ENCODE data around the gene SRGAP2B.
"Not testable (repeated sequence)": the region's sequence is repeated elsewhere in the genome, so short reads cannot be mapped to it uniquely, and the experiment has no call there.

Gene SRGAP2B

GRCh38 chr1:145112703-145113102, 17.6 kb upstream of the SRGAP2B start:
- not testable (repeated sequence) for H3K27ac Mint-ChIP-seq; DNase-seq; H3K4me1 Mint-ChIP-seq; H3K27me3 Mint-ChIP-seq (ENCODE audit: low read depth, poor library complexity); H3K9me3 Mint-ChIP-seq; H3K4me3 Mint-ChIP-seq; H3K36me3 Mint-ChIP-seq (ENCODE audit: low read depth)

- not testable (repeated sequence) for H3K36me3 Mint-ChIP-seq (ENCODE audit: low read depth); H3K27ac Mint-ChIP-seq; H3K4me3 Mint-ChIP-seq; DNase-seq; H3K4me1 Mint-ChIP-seq; H3K9me3 Mint-ChIP-seq; H3K27me3 Mint-ChIP-seq (ENCODE audit: low read depth, poor library complexity)
Observed at GRCh38 chr1:145111674-145112073, 16.5 kb upstream of the SRGAP2B start.

DNA sequence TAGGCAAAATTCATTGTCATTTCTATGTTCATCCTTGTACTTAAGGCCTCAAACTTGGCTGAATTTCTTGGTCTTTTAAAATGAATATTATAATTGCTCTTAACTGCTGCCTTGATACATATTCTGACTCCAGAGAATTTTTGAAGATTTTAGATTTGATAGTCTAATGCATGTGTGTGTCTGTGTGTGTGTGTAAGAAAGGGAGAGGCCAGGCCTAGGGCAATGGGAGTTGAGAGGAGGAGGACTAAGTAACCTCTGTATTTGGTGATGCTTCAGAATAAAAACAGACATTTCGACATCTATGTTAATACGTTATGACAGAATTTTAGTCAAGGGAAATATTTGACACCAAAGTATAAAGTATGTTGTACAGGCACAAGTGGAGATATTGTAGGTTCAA, 8.2 kb upstream of the SRGAP2B start:
- not testable (repeated sequence) for H3K4me3 Mint-ChIP-seq; H3K36me3 Mint-ChIP-seq (ENCODE audit: low read depth); H3K27ac Mint-ChIP-seq; DNase-seq; H3K9me3 Mint-ChIP-seq; H3K27me3 Mint-ChIP-seq (ENCODE audit: low read depth, poor library complexity); H3K4me1 Mint-ChIP-seq

- not testable (repeated sequence) for H3K27ac Mint-ChIP-seq; H3K36me3 Mint-ChIP-seq (ENCODE audit: low read depth); H3K4me3 Mint-ChIP-seq; H3K9me3 Mint-ChIP-seq; H3K27me3 Mint-ChIP-seq (ENCODE audit: low read depth, poor library complexity); DNase-seq; H3K4me1 Mint-ChIP-seq
Observed at GRCh38 chr1:145101725-145102124, 6.6 kb upstream of the SRGAP2B start.

DNA sequence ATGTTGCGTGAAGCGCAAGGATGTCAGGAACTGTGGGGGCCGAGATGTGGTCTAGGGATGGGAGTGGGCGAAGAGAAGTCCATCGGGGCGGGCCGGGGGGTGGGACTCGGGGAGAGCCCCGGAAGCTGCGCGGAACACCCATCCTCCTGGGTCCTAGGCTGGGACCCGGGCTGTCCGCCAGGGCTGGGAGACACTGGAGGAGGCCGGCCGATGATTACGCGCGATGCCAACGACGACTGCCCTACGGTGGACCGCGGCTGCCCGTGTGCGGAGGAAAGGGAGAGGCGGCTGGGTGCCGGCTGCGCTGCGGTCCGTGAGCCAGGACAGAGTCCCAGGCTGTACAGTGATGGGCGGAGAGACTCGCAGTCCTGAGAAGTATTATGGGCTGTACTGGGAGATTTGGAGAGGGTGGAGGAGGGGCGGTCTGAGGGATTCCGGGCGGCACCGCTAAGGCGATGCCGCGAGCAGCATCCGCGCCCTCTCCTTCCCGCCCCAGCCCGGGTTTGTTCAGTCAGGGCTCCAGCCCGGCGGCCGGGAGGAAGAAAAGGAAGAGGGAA, 395 bp downstream of the SRGAP2B start:
- not testable (repeated sequence) for H3K27ac Mint-ChIP-seq; H3K36me3 Mint-ChIP-seq (ENCODE audit: low read depth); H3K4me1 Mint-ChIP-seq; H3K9me3 Mint-ChIP-seq; H3K27me3 Mint-ChIP-seq (ENCODE audit: low read depth, poor library complexity)
- peak overlapping the region; percentile 62 for H3K4me3 Mint-ChIP-seq
- peak; percentile 14 for DNase-seq

- Mint-ChIP-seq H3K4me3 (peak overlapping the region; percentile 93), H3K27ac (peak overlapping the region; percentile 51)
- not testable (repeated sequence) for H3K27me3 Mint-ChIP-seq (ENCODE audit: low read depth, poor library complexity); H3K9me3 Mint-ChIP-seq; H3K4me1 Mint-ChIP-seq; H3K36me3 Mint-ChIP-seq (ENCODE audit: low read depth)
- peak; percentile 69 for DNase-seq
Observed at GRCh38 chr1:145093517-145094149, 1.5 kb downstream of the SRGAP2B start.

GRCh38 chr1:145082483-145083255, 12.5 kb downstream of the SRGAP2B start:
- not testable (repeated sequence) for DNase-seq; H3K9me3 Mint-ChIP-seq; H3K36me3 Mint-ChIP-seq (ENCODE audit: low read depth); H3K27me3 Mint-ChIP-seq (ENCODE audit: low read depth, poor library complexity); H3K4me3 Mint-ChIP-seq; H3K4me1 Mint-ChIP-seq
- H3K27ac Mint-ChIP-seq, result peak overlapping the region; percentile 97

- not testable (repeated sequence) for H3K9me3 Mint-ChIP-seq; H3K27me3 Mint-ChIP-seq (ENCODE audit: low read depth, poor library complexity); H3K36me3 Mint-ChIP-seq (ENCODE audit: low read depth); H3K4me1 Mint-ChIP-seq; H3K4me3 Mint-ChIP-seq; H3K27ac Mint-ChIP-seq; DNase-seq
Observed at GRCh38 chr1:145080193-145080592, 14.9 kb downstream of the SRGAP2B start.

- not testable (repeated sequence) for H3K27ac Mint-ChIP-seq; DNase-seq; H3K4me1 Mint-ChIP-seq; H3K27me3 Mint-ChIP-seq (ENCODE audit: low read depth, poor library complexity); H3K9me3 Mint-ChIP-seq; H3K4me3 Mint-ChIP-seq; H3K36me3 Mint-ChIP-seq (ENCODE audit: low read depth)
Observed at GRCh38 chr1:145079737-145080136, 15.4 kb downstream of the SRGAP2B start.

DNA sequence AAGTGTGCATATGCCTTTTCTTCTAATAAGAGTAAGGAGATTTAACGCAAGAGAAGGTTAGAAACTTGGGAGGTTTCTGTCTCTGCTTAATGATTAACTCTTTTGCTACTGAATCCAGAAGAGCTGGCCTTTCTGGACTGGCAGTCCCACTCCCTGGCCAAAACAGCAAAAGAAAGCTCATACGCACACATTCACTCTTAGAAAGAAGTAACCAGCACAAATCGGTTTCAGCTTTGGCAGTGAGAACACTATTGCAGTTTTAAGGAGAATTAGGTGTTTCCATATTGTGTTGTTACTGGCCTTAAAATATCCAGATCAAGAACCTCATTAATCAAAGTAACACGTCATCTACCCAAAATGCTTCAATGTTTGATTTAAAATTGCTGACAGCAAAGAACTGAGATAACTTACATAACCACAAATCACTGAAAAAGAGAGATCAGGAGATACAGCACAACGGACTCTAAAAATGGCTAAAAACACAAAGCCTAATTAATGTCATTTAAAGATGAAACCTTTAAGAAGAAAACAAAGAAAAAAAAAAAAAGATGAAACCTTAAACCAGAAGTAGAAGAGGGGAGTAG, 16.2 kb downstream of the SRGAP2B start:
- not testable (repeated sequence) for H3K4me1 Mint-ChIP-seq; H3K4me3 Mint-ChIP-seq; DNase-seq; H3K36me3 Mint-ChIP-seq (ENCODE audit: low read depth); H3K9me3 Mint-ChIP-seq; H3K27me3 Mint-ChIP-seq (ENCODE audit: low read depth, poor library complexity); H3K27ac Mint-ChIP-seq

GRCh38 chr1:145077872-145078786, 17.0 kb downstream of the SRGAP2B start:
- H3K27me3 Mint-ChIP-seq (ENCODE audit: low read depth, poor library complexity); H3K4me3 Mint-ChIP-seq; DNase-seq; H3K27ac Mint-ChIP-seq; H3K36me3 Mint-ChIP-seq (ENCODE audit: low read depth); H3K4me1 Mint-ChIP-seq; H3K9me3 Mint-ChIP-seq: not testable (repeated sequence)

- H3K4me3 Mint-ChIP-seq; H3K9me3 Mint-ChIP-seq; H3K4me1 Mint-ChIP-seq; H3K36me3 Mint-ChIP-seq (ENCODE audit: low read depth); H3K27ac Mint-ChIP-seq; DNase-seq; H3K27me3 Mint-ChIP-seq (ENCODE audit: low read depth, poor library complexity): not testable (repeated sequence)
Observed at GRCh38 chr1:145076877-145077276, 18.3 kb downstream of the SRGAP2B start.

- not testable (repeated sequence) for H3K4me1 Mint-ChIP-seq; H3K9me3 Mint-ChIP-seq; H3K27me3 Mint-ChIP-seq (ENCODE audit: low read depth, poor library complexity); DNase-seq; H3K4me3 Mint-ChIP-seq; H3K36me3 Mint-ChIP-seq (ENCODE audit: low read depth); H3K27ac Mint-ChIP-seq
Observed at GRCh38 chr1:145074021-145074559, 21.0 kb downstream of the SRGAP2B start.

DNA sequence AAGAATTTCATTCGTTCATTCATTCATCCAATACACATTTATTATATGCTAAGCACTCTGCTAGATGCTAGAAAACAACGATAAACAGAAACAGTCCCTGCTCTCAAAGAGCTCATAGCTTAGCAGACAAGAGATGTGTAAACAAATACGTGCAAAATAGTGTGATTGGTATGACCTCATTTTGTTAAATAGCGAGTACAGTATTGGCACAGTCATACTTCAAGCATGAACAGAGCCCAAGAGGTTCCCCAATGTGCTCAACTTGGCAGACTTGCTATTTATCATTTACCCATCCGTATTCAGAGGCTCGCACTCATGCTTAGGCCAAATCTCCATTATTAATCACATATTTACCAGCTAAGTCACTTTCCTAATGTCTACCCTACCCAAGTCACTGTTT, 23.6 kb downstream of the SRGAP2B start:
- H3K36me3 Mint-ChIP-seq (ENCODE audit: low read depth); H3K9me3 Mint-ChIP-seq; DNase-seq; H3K27ac Mint-ChIP-seq; H3K4me1 Mint-ChIP-seq; H3K4me3 Mint-ChIP-seq; H3K27me3 Mint-ChIP-seq (ENCODE audit: low read depth, poor library complexity): not testable (repeated sequence)

Measured in nephron progenitor cell (in vitro differentiated cells).